Activated naive CD4-positive, alpha-beta T cell treated with anti-CD3 and anti-CD28 coated beads, Interleukin-2, amount 50 U/mL, for 24 hours (primary cell): ENCODE data around the gene SOWAHB.
"Not testable (repeated sequence)": the region's sequence is repeated elsewhere in the genome, so short reads cannot be mapped to it uniquely, and the experiment has no call there.

Source experiments
- H3K27ac Mint-ChIP-seq: one replicate; pipeline ENCODE4 v1.8.0; 2021; ENCODE audit warnings: mild to moderate bottlenecking, mixed read lengths
- H3K27me3 Mint-ChIP-seq: one replicate; pipeline ENCODE4 v1.8.0; 2021; ENCODE audit warnings: mixed read lengths
- H3K36me3 Mint-ChIP-seq: one replicate; pipeline ENCODE4 v1.8.0; 2021; ENCODE audit warnings: mixed read lengths
- H3K4me1 Mint-ChIP-seq: one replicate; pipeline ENCODE4 v1.8.0; 2021; ENCODE audit warnings: mixed read lengths
- H3K4me3 Mint-ChIP-seq: one replicate; pipeline ENCODE4 v1.8.0; 2021; ENCODE audit warnings: mild to moderate bottlenecking, mixed read lengths
- H3K9me3 Mint-ChIP-seq: one replicate; pipeline ENCODE4 v1.8.0; 2021; ENCODE audit warnings: mixed read lengths

SOWAHB gene

GRCh38 chr4:76878641-76879165 is 19.2 kb downstream of the SOWAHB start:
- H3K27ac Mint-ChIP-seq, result not testable (repeated sequence)

GRCh38 chr4:76874176-76874575 is 23.8 kb downstream of the SOWAHB start:
- Mint-ChIP-seq H3K36me3 (no peaks in the 10 kb centered on the region), H3K27ac (no peak overlapping the region), H3K4me3 (no peak overlapping the region), H3K27me3 (peaks cover 4% of the 10 kb centered on the region), H3K4me1 (no peaks in the 10 kb centered on the region), H3K9me3 (no peaks in the 10 kb centered on the region)

More at GRCh38 chr4:76878641-76879165, 19.2 kb downstream of the SOWAHB start:
- not testable (repeated sequence) for H3K27me3 Mint-ChIP-seq, H3K4me3 Mint-ChIP-seq, H3K4me1 Mint-ChIP-seq, H3K36me3 Mint-ChIP-seq, H3K9me3 Mint-ChIP-seq

- Mint-ChIP-seq H3K9me3 (no peaks in the 10 kb centered on the region), H3K4me1 (no peaks in the 10 kb centered on the region), H3K27me3 (peaks cover 4% of the 10 kb centered on the region), H3K27ac (no peak overlapping the region), H3K36me3 (no peaks in the 10 kb centered on the region), H3K4me3 (no peak overlapping the region)
These were observed 24.4 kb downstream of the SOWAHB start for GRCh38 chr4:76873495-76873894.

GRCh38 chr4:76872556-76872955 is 25.4 kb downstream of the SOWAHB start:
- Mint-ChIP-seq H3K27ac (no peak overlapping the region), H3K9me3 (no peaks in the 10 kb centered on the region), H3K4me3 (no peak overlapping the region), H3K36me3 (no peaks in the 10 kb centered on the region), H3K4me1 (no peaks in the 10 kb centered on the region), H3K27me3 (no peaks in the 10 kb centered on the region)

GRCh38 chr4:76868780-76869179 is 29.2 kb downstream of the SOWAHB start:
- not testable (repeated sequence) for H3K27me3 Mint-ChIP-seq, H3K4me3 Mint-ChIP-seq, H3K36me3 Mint-ChIP-seq, H3K27ac Mint-ChIP-seq, H3K9me3 Mint-ChIP-seq, H3K4me1 Mint-ChIP-seq

- H3K4me3 Mint-ChIP-seq, result no peak overlapping the region
- no peaks in the 10 kb centered on the region for H3K27me3 Mint-ChIP-seq
- no peaks in the 10 kb centered on the region for H3K36me3 Mint-ChIP-seq
- H3K9me3 Mint-ChIP-seq, result no peaks in the 10 kb centered on the region
- H3K4me1 Mint-ChIP-seq, result no peaks in the 10 kb centered on the region
- H3K27ac Mint-ChIP-seq, result no peak overlapping the region
These were observed 29.9 kb downstream of the SOWAHB start for GRCh38 chr4:76867880-76868655.

GRCh38 chr4:76867377-76867776 is 30.6 kb downstream of the SOWAHB start:
- H3K4me3 Mint-ChIP-seq, result no peak overlapping the region
- no peaks in the 10 kb centered on the region for H3K9me3 Mint-ChIP-seq
- no peaks in the 10 kb centered on the region for H3K27me3 Mint-ChIP-seq
- no peaks in the 10 kb centered on the region for H3K4me1 Mint-ChIP-seq
- H3K27ac Mint-ChIP-seq, result no peak overlapping the region
- no peaks in the 10 kb centered on the region for H3K36me3 Mint-ChIP-seq

GRCh38 chr4:76866641-76867040 is 31.3 kb downstream of the SOWAHB start:
- no peaks in the 10 kb centered on the region for H3K9me3 Mint-ChIP-seq
- no peak overlapping the region for H3K27ac Mint-ChIP-seq
- H3K36me3 Mint-ChIP-seq, result no peaks in the 10 kb centered on the region
- no peaks in the 10 kb centered on the region for H3K4me1 Mint-ChIP-seq
- no peak overlapping the region for H3K4me3 Mint-ChIP-seq
- no peaks in the 10 kb centered on the region for H3K27me3 Mint-ChIP-seq

- Mint-ChIP-seq H3K9me3 (no peaks in the 10 kb centered on the region), H3K4me3 (no peak overlapping the region), H3K4me1 (no peaks in the 10 kb centered on the region), H3K36me3 (no peaks in the 10 kb centered on the region), H3K27ac (no peak overlapping the region), H3K27me3 (no peaks in the 10 kb centered on the region)
These were observed 39.6 kb downstream of the SOWAHB start for GRCh38 chr4:76858319-76858718.

- Mint-ChIP-seq H3K9me3 (no peaks in the 10 kb centered on the region), H3K27me3 (no peaks in the 10 kb centered on the region), H3K27ac (no peak overlapping the region), H3K36me3 (no peaks in the 10 kb centered on the region), H3K4me3 (no peak overlapping the region), H3K4me1 (no peaks in the 10 kb centered on the region)
These were observed 40.9 kb downstream of the SOWAHB start for GRCh38 chr4:76857074-76857409.

- H3K36me3 Mint-ChIP-seq, result no peaks in the 10 kb centered on the region
- H3K27ac Mint-ChIP-seq, result no peak overlapping the region
- H3K27me3 Mint-ChIP-seq, result no peaks in the 10 kb centered on the region
- H3K4me1 Mint-ChIP-seq, result no peaks in the 10 kb centered on the region
- H3K4me3 Mint-ChIP-seq, result no peak overlapping the region
- no peaks in the 10 kb centered on the region for H3K9me3 Mint-ChIP-seq
These were observed 41.5 kb downstream of the SOWAHB start for GRCh38 chr4:76856243-76857073.

GRCh38 chr4:76854858-76855257 is 43.1 kb downstream of the SOWAHB start:
- Mint-ChIP-seq H3K27ac (no peak overlapping the region), H3K9me3 (no peaks in the 10 kb centered on the region), H3K4me1 (no peaks in the 10 kb centered on the region), H3K27me3 (no peaks in the 10 kb centered on the region), H3K36me3 (no peaks in the 10 kb centered on the region), H3K4me3 (no peak overlapping the region)

- Mint-ChIP-seq H3K4me1 (no peaks in the 10 kb centered on the region), H3K36me3 (peaks cover 4% of the 10 kb centered on the region), H3K4me3 (no peak overlapping the region), H3K27me3 (peaks cover 4% of the 10 kb centered on the region), H3K27ac (no peak overlapping the region), H3K9me3 (peaks cover 5% of the 10 kb centered on the region)
These were observed 46.6 kb downstream of the SOWAHB start for GRCh38 chr4:76851375-76851774.

GRCh38 chr4:76850010-76850441 is 47.9 kb downstream of the SOWAHB start:
- Mint-ChIP-seq H3K9me3 (peaks cover 5% of the 10 kb centered on the region), H3K4me3 (no peak overlapping the region), H3K27me3 (peaks cover 4% of the 10 kb centered on the region), H3K4me1 (no peaks in the 10 kb centered on the region), H3K27ac (no peak overlapping the region), H3K36me3 (peaks cover 4% of the 10 kb centered on the region)
